ENCODE measurements around the gene RIPPLY2. TPM values are rescaled to one million over a fixed set of nuclear protein-coding genes. Genes with fewer than 3 reads are reported as not detected.

RIPPLY2 gene
- total and polyA plus RNA-seq, 9 of the 15 experiments (the other 6 are each of a cell fraction or from before 2014, with no cell fraction given): not detected

DNA sequence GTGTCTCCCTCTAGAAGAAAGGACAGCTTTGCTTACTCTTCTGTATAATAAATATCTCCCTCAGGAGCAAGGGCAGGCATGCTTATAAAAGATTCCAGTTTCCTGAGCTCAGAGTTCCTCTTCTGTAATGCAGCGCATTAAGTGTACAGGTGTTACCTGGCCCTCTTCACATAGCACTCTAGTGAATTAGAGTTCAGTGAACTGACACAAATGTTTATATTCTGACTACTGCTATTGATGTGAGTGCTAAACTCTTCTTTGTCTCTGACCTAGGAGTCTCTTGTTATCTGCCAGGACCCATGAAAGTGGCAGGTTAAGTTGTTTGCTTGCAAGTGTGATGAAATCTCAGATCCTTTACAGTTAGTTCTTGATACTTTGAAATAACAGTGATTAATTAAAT lies 39.9 kb downstream of the RIPPLY2 start:
- H3K4me1 ChIP-seq (replicated peaks in 1 of 2; ENCODE audit: control insufficient read depth in 2 of 2, insufficient read depth in 2 of 2, low read length in 2 of 2): no peaks in the 10 kb centered on the region
- 100% methylated on average over 1 of the region's 1 CpG for WGBS (ENCODE audit: insufficient coverage, low coverage, missing lambda C conversion rate)
- no peak overlapping the region for H3K4me2 ChIP-seq (ENCODE audit: insufficient read depth, low read length)
- ChIA-PET POLR2A (interaction anchor here (0.8 to 1.2 kb wide), 2 partner anchors 26 to 200 kb away, joined by 3 to 4 read pairs; no protein-coding TSS in a partner anchor), CTCF (ENCODE audit: low intra/inter-chr PET ratio) (no interaction called here)
- no peaks in the 10 kb centered on the region for H3K9me1 ChIP-seq (ENCODE audit: control insufficient read depth, insufficient read depth, low read length)
- no TSS peak for BruUV-seq (replicated peaks)
- no peak for FAIRE-seq
- no peak for ATAC-seq
- no peak overlapping the region for H2AFZ ChIP-seq (ENCODE audit: low read depth, low read length)
- no peak overlapping the region for H3K9ac ChIP-seq (ENCODE audit: insufficient read depth in 1 of 2, low read depth in 2 of 2, low read length in 2 of 2)
- no peaks in the 10 kb centered on the region for H3K9me3 ChIP-seq (replicated peaks; ENCODE audit: control insufficient read depth, insufficient read depth, low read depth, low read length)
- H3K36me3 ChIP-seq (ENCODE audit: control insufficient read depth, insufficient read depth, low read length): no peaks in the 10 kb centered on the region; the same call in 2 of the 3 replicates
- H4K20me1 ChIP-seq (replicated peaks; ENCODE audit: control insufficient read depth, insufficient read depth, low read length): no peaks in the 10 kb centered on the region
- DNase-seq (ENCODE audit: extremely low read depth in 1 of 4, low spot score in 3 of 4): no peak
- intact Hi-C loops (cut with micrococcal nuclease): loop anchor here (5.0 kb wide), 1 partner anchor 169 kb away; no protein-coding TSS in a partner anchor
- no peak overlapping the region for H3K4me3 ChIP-seq
- no peaks in the 10 kb centered on the region; the same call in 2 of the 3 replicates for H3K79me2 ChIP-seq (ENCODE audit: control insufficient read depth, insufficient read depth, low read length)
- in situ Hi-C loops (cut with MboI): loop anchor here (5.0 to 25.0 kb wide), 2 partner anchors 319 to 869 kb away; partner anchors contain the start of gene TBX18
- TF ChIP-seq IRF2 (CRISPR knock-in tag; IDR thresholded peaks at IDR 0.05) (no peak), NRF1 (conservative IDR thresholded peaks at IDR 0.05 in 1 of 2, IDR thresholded peaks at IDR 0.05 in 1 of 2) (no peak), NCOR1 (IDR thresholded peaks at IDR 0.05) (no peak), ZNF165 (CRISPR knock-in tag; IDR thresholded peaks at IDR 0.05; ENCODE audit: borderline replicate concordance) (no peak), ZNF282 (CRISPR knock-in tag; IDR thresholded peaks at IDR 0.05) (no peak)
- TF ChIP-seq, protein P1, sequence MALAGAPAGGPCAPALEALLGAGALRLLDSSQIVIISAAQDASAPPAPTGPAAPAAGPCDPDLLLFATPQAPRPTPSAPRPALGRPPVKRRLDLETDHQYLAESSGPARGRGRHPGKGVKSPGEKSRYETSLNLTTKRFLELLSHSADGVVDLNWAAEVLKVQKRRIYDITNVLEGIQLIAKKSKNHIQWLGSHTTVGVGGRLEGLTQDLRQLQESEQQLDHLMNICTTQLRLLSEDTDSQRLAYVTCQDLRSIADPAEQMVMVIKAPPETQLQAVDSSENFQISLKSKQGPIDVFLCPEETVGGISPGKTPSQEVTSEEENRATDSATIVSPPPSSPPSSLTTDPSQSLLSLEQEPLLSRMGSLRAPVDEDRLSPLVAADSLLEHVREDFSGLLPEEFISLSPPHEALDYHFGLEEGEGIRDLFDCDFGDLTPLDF (CRISPR knock-in tag; IDR thresholded peaks at IDR 0.05): no peak
- no peak overlapping the region for H3K27ac ChIP-seq (ENCODE audit: extremely low read depth, low read depth, low read length)
- no peaks in the 10 kb centered on the region for H3K27me3 ChIP-seq (ENCODE audit: control insufficient read depth in 2 of 2, insufficient read depth in 2 of 2, low read length in 2 of 2)
